GM23248 (cell line): ENCODE measurements around the gene PEX14.

Experiments used
- EZH2 ChIP-seq: fragments of 200-600 bp; sonication (generic); IDR thresholded peaks from 2 replicates; pipeline ENCODE4 v1.6.1; 2018; ENCODE audit warnings: antibody characterized with exemption, mild to moderate bottlenecking; ENCODE audit not compliant: insufficient read depth, poor library complexity, severe bottlenecking
- EZH2phosphoT487 ChIP-seq: fragments of 200-600 bp; sonication (generic); IDR thresholded peaks from 2 replicates; pipeline ENCODE4 v1.6.1; 2018; ENCODE audit warnings: antibody characterized with exemption, moderate library complexity, mild to moderate bottlenecking, low read depth; ENCODE audit not compliant: insufficient read depth

- TF ChIP-seq EZH2, result no peak
- no peak for TF ChIP-seq EZH2phosphoT487
These were observed 190.5 kb downstream of the PEX14 start for GRCh38 chr1:10665226-10665625.
